Lower lobe of right lung (tissue), 2 donors: ENCODE measurements around the gene CCL22. TPM values are rescaled to one million over a fixed set of nuclear protein-coding genes. Genes with fewer than 3 reads are reported as not detected.
A peak's percentile ranks its signal among the peaks of the same experiment; 100 is the strongest.

ENCODE experiments used
- ATAC-seq, 2 donors: fragments of 200-7000 bp; cut with Tn5 transposase; one replicate each; pipeline ENCODE4 v1.9.1; 2020 to 2022; ENCODE audit warnings: mild to moderate bottlenecking in 2 of 2, moderate library complexity in 2 of 2
- DNase-seq: peaks from one replicate; pipeline ENCODE4 v3.0.0-alpha.2; 2020
- H3K27ac ChIP-seq: fragments of 200-600 bp; one replicate; pipeline ENCODE4 v1.8.0; 2022
- H3K27me3 ChIP-seq: fragments of 200-600 bp; one replicate; pipeline ENCODE4 v1.8.0; 2022; ENCODE audit warnings: low read depth
- H3K36me3 ChIP-seq: fragments of 200-600 bp; one replicate; pipeline ENCODE4 v1.8.0; 2022; ENCODE audit warnings: mild to moderate bottlenecking
- H3K4me1 ChIP-seq: fragments of 200-600 bp; one replicate; pipeline ENCODE4 v1.8.0; 2022
- H3K4me3 ChIP-seq: fragments of 200-600 bp; one replicate; pipeline ENCODE4 v1.8.0; 2022; ENCODE audit warnings: mild to moderate bottlenecking
- H3K9me3 ChIP-seq: fragments of 200-600 bp; one replicate; pipeline ENCODE4 v1.8.0; 2022
- CTCF ChIP-seq: fragments of 200-600 bp; IDR thresholded peaks from one replicate; pipeline ENCODE4 v1.8.0; 2022; ENCODE audit warnings: antibody characterized with exemption, mild to moderate bottlenecking
- intact Hi-C: fragments of 100-400 bp; cut with DNase I; formaldehyde crosslinking; loops from one replicate; pipeline ENCODE4 v1.11.0; 2022
- total RNA-seq: library from RNA; stranded (reverse); fragmentation: NEBNext Ultra II Directional; extraction: Animal tissue kit (Norgen Biotek cat#: 25700); gene quantifications from one replicate; pipeline ENCODE4 v1.2.1, GENCODE V29; 2021
- donor health status: DM: no; HTN: yes; CAD: no; lungs with severe emphysema.

Gene CCL22
- total RNA-seq, 1 donor from 2014 or later, result 2.0 TPM

- no peak for TF ChIP-seq CTCF
- H3K4me3 ChIP-seq, result no peak overlapping the region
- no peak for DNase-seq
- H3K27me3 ChIP-seq, result no peaks in the 10 kb centered on the region
- no peaks in the 10 kb centered on the region for H3K4me1 ChIP-seq
- H3K9me3 ChIP-seq, result peaks cover 13% of the 10 kb centered on the region
- ATAC-seq, result no peak
- intact Hi-C loops, result no loop called here
- no peaks in the 10 kb centered on the region for H3K36me3 ChIP-seq
- no peak overlapping the region for H3K27ac ChIP-seq
Observed at GRCh38 chr16:57329718-57330327, 28.8 kb upstream of the CCL22 start.

GRCh38 chr16:57331355-57331754 is 27.2 kb upstream of the CCL22 start:
- DNase-seq, result no peak
- H3K9me3 ChIP-seq, result peaks cover 10% of the 10 kb centered on the region
- intact Hi-C loops, result no loop called here
- H3K4me3 ChIP-seq, result no peak overlapping the region
- TF ChIP-seq CTCF, result no peak
- H3K27me3 ChIP-seq, result no peaks in the 10 kb centered on the region
- no peak for ATAC-seq
- no peak overlapping the region for H3K27ac ChIP-seq
- no peaks in the 10 kb centered on the region for H3K36me3 ChIP-seq
- no peaks in the 10 kb centered on the region for H3K4me1 ChIP-seq

- DNase-seq, result no peak
- intact Hi-C loops, result no loop called here
- no peak for ATAC-seq
Observed at GRCh38 chr16:57333402-57333801, 25.2 kb upstream of the CCL22 start.

GRCh38 chr16:57335366-57335765 is 23.2 kb upstream of the CCL22 start:
- TF ChIP-seq CTCF, result no peak
- intact Hi-C loops, result no loop called here
- DNase-seq, result no peak

More at GRCh38 chr16:57333402-57333801, 25.2 kb upstream of the CCL22 start:
- H3K27me3 ChIP-seq, result no peaks in the 10 kb centered on the region
- no peaks in the 10 kb centered on the region for H3K4me1 ChIP-seq
- no peak overlapping the region for H3K27ac ChIP-seq
- TF ChIP-seq CTCF, result no peak
- H3K9me3 ChIP-seq, result peaks cover 4% of the 10 kb centered on the region
- H3K4me3 ChIP-seq, result no peak overlapping the region
- H3K36me3 ChIP-seq, result no peaks in the 10 kb centered on the region

DNA sequence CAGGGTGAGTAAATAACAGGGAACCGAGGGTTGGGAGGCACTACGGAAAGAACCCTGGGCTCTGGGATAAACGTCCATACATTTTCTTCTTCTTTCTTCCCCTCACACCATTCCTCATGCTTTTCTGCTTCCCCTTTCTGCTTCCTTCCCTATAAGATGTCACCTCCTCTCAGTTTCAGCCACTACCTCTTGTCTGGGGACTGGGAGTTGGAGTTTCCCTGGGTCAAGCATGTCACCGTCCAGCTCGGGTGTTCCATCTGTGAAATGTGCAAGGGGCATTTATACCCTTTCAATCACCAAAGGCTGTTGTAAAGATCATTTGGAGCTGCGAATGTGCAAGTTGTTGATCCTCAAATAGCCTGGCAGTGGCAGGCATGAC is 17.5 kb upstream of the CCL22 start:
- H3K27ac ChIP-seq, result peak overlapping the region; percentile 18
- H3K4me1 ChIP-seq, result peaks cover 25% of the 10 kb centered on the region
- peak; percentile 14 to 28 for ATAC-seq

More at GRCh38 chr16:57335366-57335765, 23.2 kb upstream of the CCL22 start:
- Histone ChIP-seq H3K27ac (no peak overlapping the region), H3K27me3 (no peaks in the 10 kb centered on the region), H3K36me3 (no peaks in the 10 kb centered on the region), H3K9me3 (peaks cover 4% of the 10 kb centered on the region), H3K4me1 (peaks cover 6% of the 10 kb centered on the region), H3K4me3 (no peak overlapping the region)
- no peak for ATAC-seq

More for the DNA sequence above, 17.5 kb upstream of the CCL22 start:
- Histone ChIP-seq H3K27me3 (no peaks in the 10 kb centered on the region), H3K36me3 (no peaks in the 10 kb centered on the region), H3K4me3 (no peak overlapping the region), H3K9me3 (no peaks in the 10 kb centered on the region)
- TF ChIP-seq CTCF, result no peak
- intact Hi-C loops, result no loop called here
- DNase-seq, result no peak
